H1 (cell line): ENCODE results near the gene SMIM9. TPM values are rescaled to one million over a fixed set of nuclear protein-coding genes. Genes with fewer than 3 reads are reported as not detected.
A peak's percentile ranks its signal among the peaks of the same experiment; 100 is the strongest.

ENCODE experiments used
- CTCF ChIA-PET: fragments of 300-600 bp; sonication (Branson Sonifier 250); formaldehyde crosslinking; loops from one replicate; lab custom pipeline; 2021; ENCODE audit not compliant: partially characterized antibody; lab: Charles Lee
- POLR2A ChIA-PET: fragments of 300-600 bp; sonication (Branson Sonifier 250); formaldehyde crosslinking; loops from one replicate; lab custom pipeline; 2021; ENCODE audit warnings: inconsistent platforms; ENCODE audit not compliant: partially characterized antibody; lab: Charles Lee
- DNase-seq, 2 experiments: peaks; one replicate each; pipeline versions ENCODE4 v3.0.0 to v3.0.0-alpha.2; 2010 to 2022; ENCODE audit warnings: low spot score in 2 of 2, low read depth in 1 of 2, mixed read lengths in 1 of 2
- FAIRE-seq: peaks from 2 replicates; lab custom pipeline; 2011; peaks lifted over from hg19 to GRCh38; lab: Jason Lieb, UNC
- H2AFZ ChIP-seq: 2 replicates; pipeline ENCODE4 v1.8.1; 2012; ENCODE audit warnings: low read length, inconsistent platforms
- H2AK5ac ChIP-seq: 2 replicates; pipeline ENCODE4 v1.6.1; 2013; ENCODE audit warnings: low read depth, low read length
- H2BK120ac ChIP-seq: replicated peaks from 2 replicates; pipeline ENCODE3; 2013; ENCODE audit warnings: low read depth, low read length, inconsistent platforms
- H2BK12ac ChIP-seq: 2 replicates; pipeline ENCODE4 v1.6.1; 2013; ENCODE audit warnings: low read depth, low read length
- H2BK15ac ChIP-seq: 2 replicates; pipeline ENCODE4 v1.6.1; 2013; ENCODE audit warnings: low read length
- H2BK20ac ChIP-seq: 2 replicates; pipeline ENCODE4 v1.6.1; 2013; ENCODE audit warnings: low read length
- H2BK5ac ChIP-seq: 2 replicates; pipeline ENCODE4 v1.6.1; 2013; ENCODE audit warnings: low read depth, low read length
- H3K14ac ChIP-seq: 2 replicates; pipeline ENCODE4 v1.6.1; 2013; ENCODE audit warnings: inconsistent platforms; ENCODE audit not compliant: insufficient read length
- H3K18ac ChIP-seq: 2 replicates; pipeline ENCODE4 v1.6.1; 2013; ENCODE audit warnings: low read length; ENCODE audit errors: extremely low read depth
- H3K23ac ChIP-seq: 2 replicates; pipeline ENCODE4 v1.6.1; 2013; ENCODE audit warnings: inconsistent platforms; ENCODE audit not compliant: insufficient read length
- H3K23me2 ChIP-seq: 2 replicates; pipeline ENCODE4 v1.6.1; 2013; ENCODE audit warnings: low read depth, low read length
- H3K27ac ChIP-seq: 2 replicates; pipeline ENCODE4 v1.6.1; 2011; ENCODE audit warnings: low read depth, low read length, inconsistent platforms
- H3K27me3 ChIP-seq, 4 experiments: replicated peaks in 1 of 4; 1 replicate in 1 of 4; 2 replicates in 3 of 4; pipeline versions ENCODE4 v1.6.1 to v1.8.1; 2011 to 2013; ENCODE audit warnings: low read length in 3 of 4, mild to moderate bottlenecking in 3 of 4, inconsistent platforms in 2 of 4, mixed read lengths in 2 of 4, moderate library complexity in 1 of 4; ENCODE audit not compliant: control insufficient read depth in 3 of 4, insufficient read depth in 3 of 4; ENCODE audit errors: extremely low read depth in 1 of 4
- H3K36me3 ChIP-seq, 4 experiments: 2 replicates each; pipeline versions ENCODE4 v1.6.1 to v1.8.1; 2011 to 2013; ENCODE audit warnings: mild to moderate bottlenecking in 4 of 4, low read length in 3 of 4, moderate library complexity in 2 of 4, control low read depth in 1 of 4, inconsistent platforms in 1 of 4; ENCODE audit not compliant: insufficient read depth in 4 of 4, control insufficient read depth in 2 of 4
- H3K4ac ChIP-seq: replicated peaks from 2 replicates; pipeline ENCODE3; 2013; ENCODE audit warnings: low read length, low read depth, mixed read lengths, inconsistent platforms; ENCODE audit not compliant: insufficient read length
- H3K4me1 ChIP-seq, 4 experiments: replicated peaks in 1 of 4; 1 replicate in 1 of 4; 2 replicates in 3 of 4; pipeline versions ENCODE4 v1.6.1 to v1.8.1; 2011 to 2013; ENCODE audit warnings: low read length in 3 of 4, inconsistent platforms in 2 of 4, mixed read lengths in 1 of 4; ENCODE audit not compliant: insufficient read depth in 4 of 4, control insufficient read depth in 3 of 4
- H3K4me2 ChIP-seq, 2 experiments: 2 replicates each; pipeline versions ENCODE4 v1.6.1 to v1.8.1; 2011 to 2013; ENCODE audit warnings: low read depth in 2 of 2, low read length in 2 of 2, control low read depth in 1 of 2, inconsistent platforms in 1 of 2, mild to moderate bottlenecking in 1 of 2; ENCODE audit not compliant: insufficient read depth in 1 of 2
- H3K4me3 ChIP-seq, 4 experiments: fragments of 200-600, 300-600 bp in 1 of 4; sonication (generic), shearing (Covaris generic), sonication (Bioruptor Twin) in 1 of 4; 2 replicates each; pipeline versions ENCODE4 v1.5.1 to v1.8.1; 2011 to 2016; ENCODE audit warnings: low read length in 4 of 4, low read depth in 3 of 4, control low read depth in 2 of 4, inconsistent platforms in 2 of 4, mild to moderate bottlenecking in 2 of 4, mixed read lengths in 1 of 4, moderate library complexity in 1 of 4; ENCODE audit not compliant: insufficient read depth in 2 of 4; ENCODE audit errors: extremely low read depth in 1 of 4
- H3K56ac ChIP-seq: replicated peaks from 2 replicates; pipeline ENCODE3; 2013; ENCODE audit warnings: low read depth, mild to moderate bottlenecking, mixed read lengths, low read length, inconsistent platforms; ENCODE audit not compliant: insufficient read length
- H3K79me1 ChIP-seq: 2 replicates; pipeline ENCODE4 v1.6.1; 2013; ENCODE audit warnings: low read depth, low read length, control low read depth
- H3K79me2 ChIP-seq, 2 experiments: 2 replicates each; pipeline versions ENCODE4 v1.6.1 to v1.8.1; 2012 to 2013; ENCODE audit warnings: low read length in 2 of 2, mild to moderate bottlenecking in 2 of 2, inconsistent platforms in 1 of 2; ENCODE audit not compliant: insufficient read depth in 2 of 2, control insufficient read depth in 1 of 2
- H3K9ac ChIP-seq, 4 experiments: replicated peaks in 1 of 4; 1 replicate in 1 of 4; 2 replicates in 3 of 4; pipeline versions ENCODE4 v1.6.1 to v1.8.1; 2011 to 2013; ENCODE audit warnings: low read depth in 3 of 4, low read length in 3 of 4, control low read depth in 2 of 4, mild to moderate bottlenecking in 2 of 4, moderate library complexity in 2 of 4, inconsistent platforms in 1 of 4; ENCODE audit errors: extremely low read depth in 1 of 4
- H3K9me3 ChIP-seq, 2 experiments: 2 replicates each; pipeline versions ENCODE4 v1.6.1 to v1.8.1; 2012 to 2013; ENCODE audit warnings: mild to moderate bottlenecking in 2 of 2, moderate library complexity in 2 of 2, control low read depth in 1 of 2, inconsistent platforms in 1 of 2, low read depth in 1 of 2, low read length in 1 of 2, mixed read lengths in 1 of 2; ENCODE audit not compliant: insufficient read depth in 2 of 2
- H4K20me1 ChIP-seq, 2 experiments: replicated peaks in 1 of 2; 2 replicates each; pipeline versions ENCODE3 to v1.8.1; 2011 to 2013; ENCODE audit warnings: inconsistent platforms in 2 of 2, low read length in 2 of 2, mild to moderate bottlenecking in 1 of 2; ENCODE audit not compliant: insufficient read depth in 2 of 2, control insufficient read depth in 1 of 2
- H4K5ac ChIP-seq: 2 replicates; pipeline ENCODE4 v1.6.1; 2013; ENCODE audit warnings: low read length, low read depth, mixed read lengths, inconsistent platforms; ENCODE audit not compliant: insufficient read length
- H4K8ac ChIP-seq: 2 replicates; pipeline ENCODE4 v1.8.0; 2013; ENCODE audit warnings: mild to moderate bottlenecking, moderate library complexity, low read length, inconsistent platforms; ENCODE audit not compliant: insufficient read depth; ENCODE audit errors: extremely low read depth
- H4K91ac ChIP-seq: replicated peaks from 2 replicates; pipeline ENCODE3; 2013; ENCODE audit warnings: low read length, mixed read lengths, inconsistent platforms; ENCODE audit not compliant: insufficient read length
- BCL11A ChIP-seq, 2 experiments: IDR thresholded peaks; one replicate each; pipeline ENCODE4 v1.6.1; 2011; ENCODE audit warnings: low read depth in 2 of 2, low read length in 2 of 2, mild to moderate bottlenecking in 2 of 2
- GTF2F1 ChIP-seq: IDR thresholded peaks from 2 replicates; pipeline ENCODE4 v1.6.1; 2012; ENCODE audit warnings: low read depth, low read length, improper control_type of control experiment, borderline replicate concordance
- HDAC2 ChIP-seq, 2 experiments: fragments of 300-600 bp in 1 of 2; sonication (generic) in 1 of 2; IDR thresholded peaks; 2 replicates each; pipeline ENCODE4 v1.6.1; 2011 to 2012; ENCODE audit warnings: low read depth in 2 of 2, low read length in 2 of 2, mild to moderate bottlenecking in 2 of 2, moderate library complexity in 2 of 2, borderline replicate concordance in 1 of 2, inconsistent platforms in 1 of 2
- HDAC6 ChIP-seq: IDR thresholded peaks from one replicate; pipeline ENCODE4 v1.7.1; 2012; ENCODE audit warnings: low read depth, mild to moderate bottlenecking, inconsistent platforms, low read length, moderate library complexity
- MAFK ChIP-seq: IDR thresholded peaks from 2 replicates; pipeline ENCODE4 v1.6.1; 2012; ENCODE audit warnings: low read depth, mild to moderate bottlenecking, improper control_type of control experiment, low read length
- NRF1 ChIP-seq: IDR thresholded peaks from 2 replicates; pipeline ENCODE4 v1.6.1; 2011; ENCODE audit warnings: mild to moderate bottlenecking, low read depth, low read length, improper control_type of control experiment
- POU5F1 ChIP-seq: IDR thresholded peaks from 2 replicates; pipeline ENCODE4 v1.6.1; 2011; ENCODE audit warnings: low read depth, mild to moderate bottlenecking, low read length, moderate library complexity
- SP4 ChIP-seq: IDR thresholded peaks from 2 replicates; pipeline ENCODE4 v1.6.1; 2012; ENCODE audit warnings: low read length, inconsistent platforms
- WGBS, 2 experiments: shearing (Covaris generic) in 1 of 2; methylation state at CpG; one replicate each; pipeline versions ENCODE4 v1.1.6 to v1.1.7; 2013 to 2015; ENCODE audit warnings: low lambda C conversion rate in 2 of 2, mixed read lengths in 2 of 2, inconsistent platforms in 1 of 2, low coverage in 1 of 2, missing lambda C conversion rate in 1 of 2; ENCODE audit not compliant: insufficient replicate concordance in 2 of 2, insufficient coverage in 1 of 2, insufficient read length in 1 of 2; ENCODE audit errors: extremely low coverage in 1 of 2, missing lambda C conversion rate in 1 of 2; 5-methylcytosine and 5-hydroxymethylcytosine counted together
- polyA plus RNA-seq, 7 experiments: library from polyadenylated mRNA; depleted of rRNA in 3 of 7; stranded (reverse) in 5 of 7; unstranded in 2 of 7; fragments of >200 nt in 5 of 7; fragments of 200-250 nt in 2 of 7; gene quantifications; 1 replicate in 5 of 7; 2 replicates in 1 of 7; 4 replicates in 1 of 7; pipeline versions ENCODE4 v1.2.1 to v1.2.3, GENCODE V29; 2011 to 2013; ENCODE audit warnings: missing spikeins in 2 of 7, mixed read lengths in 2 of 7
- total RNA-seq: library from RNA; stranded (reverse); fragmentation: NEBNext Ultra II Directional; extraction: Animal tissue kit (Norgen Biotek cat#: 25700); gene quantifications from 2 replicates; pipeline ENCODE4 v1.2.1, GENCODE V29; 2021
- TF ChIP-seq, protein P1 (sequence below), 3 experiments: IDR thresholded peaks; 1 replicate in 2 of 3; 2 replicates in 1 of 3; pipeline versions ENCODE4 v1.5.1 to v1.6.1; 2011; ENCODE audit warnings: low read length in 3 of 3, mild to moderate bottlenecking in 3 of 3, inconsistent platforms in 2 of 3, low read depth in 1 of 3, moderate library complexity in 1 of 3; ENCODE audit not compliant: insufficient read depth in 1 of 3; ENCODE audit errors: control extremely low read depth in 1 of 3

SMIM9 gene
- total and polyA plus RNA-seq, 2 of the 8 experiments (the other 6 are each of a cell fraction or from before 2014, with no cell fraction given) = not detected

DNA sequence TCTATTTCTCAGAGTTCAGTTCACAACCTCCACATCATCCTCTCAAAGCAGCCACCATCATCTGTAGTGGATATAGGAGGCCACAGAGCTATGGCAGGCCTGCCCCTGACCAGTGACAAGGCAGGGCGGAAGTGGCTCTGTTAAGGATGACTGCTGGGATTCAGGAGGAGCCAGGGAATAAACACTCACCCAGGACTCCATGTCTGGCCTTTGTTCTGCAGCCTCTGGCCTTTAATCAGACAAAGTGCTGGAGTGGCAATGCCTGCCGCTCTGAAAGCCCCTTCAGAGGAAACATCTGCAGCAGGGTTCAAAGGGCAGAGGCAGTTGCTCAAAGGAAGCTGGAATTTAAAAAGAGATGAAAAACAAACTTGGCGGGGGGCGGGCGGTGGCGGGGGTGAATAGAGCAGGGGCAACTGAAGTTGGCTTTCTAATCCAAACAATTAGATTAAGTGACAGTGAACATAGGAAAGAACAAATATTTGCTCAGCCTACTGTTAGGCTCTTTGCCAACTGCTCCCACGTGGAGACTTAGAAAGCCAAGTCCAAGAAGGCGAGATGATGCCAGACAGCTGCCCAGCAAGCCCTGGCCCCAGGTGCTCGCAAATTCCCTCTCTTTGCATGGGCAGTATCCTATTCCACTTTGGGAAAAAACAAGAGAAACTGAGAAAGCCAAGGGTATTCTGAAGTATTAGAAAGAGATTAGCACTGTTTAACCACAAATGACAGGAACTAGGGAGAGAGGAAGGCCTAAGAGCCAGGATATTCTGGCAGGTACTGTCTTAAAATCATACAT, 34.7 kb downstream of the SMIM9 start:
- no peak for DNase-seq
- TF ChIP-seq POU5F1 = no peak
- no peak for TF ChIP-seq HDAC6
- TF ChIP-seq BCL11A (IDR thresholded peaks at IDR 0.05; ENCODE audit: low read depth in 2 of 2, low read length in 2 of 2) = no peak
- TF ChIP-seq NRF1 = no peak
- TF ChIP-seq, protein P1, sequence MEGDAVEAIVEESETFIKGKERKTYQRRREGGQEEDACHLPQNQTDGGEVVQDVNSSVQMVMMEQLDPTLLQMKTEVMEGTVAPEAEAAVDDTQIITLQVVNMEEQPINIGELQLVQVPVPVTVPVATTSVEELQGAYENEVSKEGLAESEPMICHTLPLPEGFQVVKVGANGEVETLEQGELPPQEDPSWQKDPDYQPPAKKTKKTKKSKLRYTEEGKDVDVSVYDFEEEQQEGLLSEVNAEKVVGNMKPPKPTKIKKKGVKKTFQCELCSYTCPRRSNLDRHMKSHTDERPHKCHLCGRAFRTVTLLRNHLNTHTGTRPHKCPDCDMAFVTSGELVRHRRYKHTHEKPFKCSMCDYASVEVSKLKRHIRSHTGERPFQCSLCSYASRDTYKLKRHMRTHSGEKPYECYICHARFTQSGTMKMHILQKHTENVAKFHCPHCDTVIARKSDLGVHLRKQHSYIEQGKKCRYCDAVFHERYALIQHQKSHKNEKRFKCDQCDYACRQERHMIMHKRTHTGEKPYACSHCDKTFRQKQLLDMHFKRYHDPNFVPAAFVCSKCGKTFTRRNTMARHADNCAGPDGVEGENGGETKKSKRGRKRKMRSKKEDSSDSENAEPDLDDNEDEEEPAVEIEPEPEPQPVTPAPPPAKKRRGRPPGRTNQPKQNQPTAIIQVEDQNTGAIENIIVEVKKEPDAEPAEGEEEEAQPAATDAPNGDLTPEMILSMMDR (IDR thresholded peaks at IDR 0.05; ENCODE audit: control extremely low read depth in 1 of 3, insufficient read depth in 1 of 3, low read depth in 1 of 3, low read length in 3 of 3) = no peak
- no peak for TF ChIP-seq SP4
- no peak for TF ChIP-seq HDAC2 (IDR thresholded peaks at IDR 0.05; ENCODE audit: borderline replicate concordance in 1 of 2, low read depth in 2 of 2, low read length in 2 of 2)
- no peak for TF ChIP-seq MAFK
- no peak for TF ChIP-seq GTF2F1
- Histone ChIP-seq H3K23me2 (no peaks in the 10 kb centered on the region; the same call in 1 of the 2 replicates), H3K14ac (no peak overlapping the region), H3K36me3 (no peaks in the 10 kb centered on the region), H3K9ac (no peak overlapping the region), H3K23ac (no peak overlapping the region), H3K4me3 (no peak overlapping the region), H3K27ac (no peak overlapping the region), H3K9me3 (no peaks in the 10 kb centered on the region), H2AFZ (no peak overlapping the region), H3K79me2 (no peaks in the 10 kb centered on the region), H4K91ac (no peak overlapping the region), H3K4ac (no peak overlapping the region), H3K18ac (no peak overlapping the region), H3K56ac (no peak overlapping the region), H4K8ac (no peak overlapping the region), H2BK5ac (no peak overlapping the region), H4K20me1 (peaks cover 0 to 3% of the 10 kb centered on the region in 2 experiments), H3K79me1 (no peaks in the 10 kb centered on the region), H3K4me1 (peaks cover 0 to 8% (median 6%) of the 10 kb centered on the region in 4 experiments; a peak in 5 of 7 replicates), H2AK5ac (no peak overlapping the region), H3K27me3 (peaks cover 0 to 24% (median 15%) of the 10 kb centered on the region in 4 experiments; a peak in 6 of 7 replicates), H4K5ac (no peak overlapping the region), H2BK12ac (no peak overlapping the region), H2BK120ac (no peak overlapping the region), H2BK20ac (no peak overlapping the region), H2BK15ac (no peak overlapping the region), H3K4me2 (peak overlapping the region in 1 of 2 experiments; percentile 21; a peak in 2 of 4 replicates)
- no peak for FAIRE-seq
- ChIA-PET CTCF (interaction anchor here (1.2 kb wide), 1 partner anchor 52 kb away, joined by 3 read pairs; no protein-coding TSS in a partner anchor), POLR2A (interaction anchor here (1.9 to 2.2 kb wide), 2 partner anchors 21 to 37 kb away, joined by 7 read pairs; partner anchors contain the start of gene DKC1)
- WGBS, 2 experiments = 44% methylated on average over 9 of the region's 9 CpGs; no CpG with 5 or more reads in 1 of the 2 experiments
